MM.1S (cell line): ENCODE data around the gene CCSER1.

Experiments
- DNase-seq: peaks from one replicate; pipeline ENCODE4 v3.0.0-alpha.2; 2015
- H2AFZ ChIP-seq: fragments of 300-600 bp; sonication (generic); 2 replicates; pipeline ENCODE4 v1.6.0; 2016; ENCODE audit warnings: antibody characterized with exemption, low read length
- H3F3A ChIP-seq: fragments of 300-600 bp; sonication (generic); 2 replicates; pipeline ENCODE4 v1.6.1; 2016; ENCODE audit warnings: mild to moderate bottlenecking, antibody characterized with exemption, low read length, moderate library complexity, mixed read lengths; ENCODE audit not compliant: insufficient read depth
- H3K27ac ChIP-seq: fragments of 300-600 bp; sonication (generic); 2 replicates; pipeline ENCODE4 v1.5.1; 2016; ENCODE audit warnings: mild to moderate bottlenecking, low read length
- H3K27me3 ChIP-seq: fragments of 300-600 bp; sonication (generic); replicated peaks from 2 replicates; pipeline ENCODE4 v1.6.0; 2016; ENCODE audit warnings: low read length; ENCODE audit not compliant: insufficient read depth
- H3K36me3 ChIP-seq: fragments of 300-600 bp; sonication (generic); replicated peaks from 2 replicates; pipeline ENCODE4 v1.6.1; 2016; ENCODE audit warnings: mild to moderate bottlenecking, low read length, mixed read lengths; ENCODE audit not compliant: insufficient read depth
- H3K4me1 ChIP-seq: fragments of 300-600 bp; sonication (generic); 2 replicates; pipeline ENCODE4 v1.6.1; 2016; ENCODE audit warnings: low read length, mixed read lengths
- H3K4me2 ChIP-seq: fragments of 300-600 bp; sonication (generic); 2 replicates; pipeline ENCODE4 v1.6.0; 2016; ENCODE audit warnings: low read depth, low read length
- H3K4me3 ChIP-seq: fragments of 300-600 bp; sonication (generic); 2 replicates; pipeline ENCODE4 v1.5.1; 2016; ENCODE audit warnings: low read length, mixed read lengths
- H3K79me2 ChIP-seq: fragments of 300-600 bp; sonication (generic); 2 replicates; pipeline ENCODE4 v1.6.1; 2016; ENCODE audit warnings: mixed run types, low read length, mixed read lengths
- H3K9ac ChIP-seq: fragments of 300-600 bp; sonication (generic); 2 replicates; pipeline ENCODE4 v1.6.1; 2016; ENCODE audit warnings: low read length, mixed read lengths
- H3K9me2 ChIP-seq: fragments of 300-600 bp; sonication (generic); replicated peaks from 2 replicates; pipeline ENCODE4 v1.6.1; 2016; ENCODE audit warnings: mild to moderate bottlenecking, low read length, mixed read lengths; ENCODE audit not compliant: insufficient read depth
- H3K9me3 ChIP-seq: fragments of 300-600 bp; sonication (generic); replicated peaks from 2 replicates; pipeline ENCODE4 v1.6.1; 2016; ENCODE audit warnings: mild to moderate bottlenecking, low read length, mixed read lengths; ENCODE audit not compliant: insufficient read depth
- H4K20me1 ChIP-seq: fragments of 300-600 bp; sonication (generic); 2 replicates; pipeline ENCODE4 v1.6.1; 2016; ENCODE audit warnings: mild to moderate bottlenecking, low read length, moderate library complexity, mixed read lengths; ENCODE audit not compliant: insufficient read depth
- CTCF ChIP-seq: fragments of 300-600 bp; sonication (generic); IDR thresholded peaks from 2 replicates; pipeline ENCODE4 v1.5.1; 2016; ENCODE audit warnings: antibody characterized with exemption, low read length, mixed read lengths
- EZH2 ChIP-seq: fragments of 300-600 bp; sonication (generic); optimal IDR thresholded peaks from 2 replicates; pipeline ENCODE3; 2017; ENCODE audit warnings: low read depth, mild to moderate bottlenecking, antibody characterized with exemption, low read length, mixed read lengths
- EZH2phosphoT487 ChIP-seq: fragments of 300-600 bp; sonication (generic); IDR thresholded peaks from 2 replicates; pipeline ENCODE4 v1.6.1; 2018; ENCODE audit warnings: antibody characterized with exemption, low read length

CCSER1 gene

GRCh38 chr4:90951037-90951436 lies 823.8 kb downstream of the CCSER1 start:
- Histone ChIP-seq H3K9me2 (no peaks in the 10 kb centered on the region), H3K4me3 (no peak overlapping the region), H4K20me1 (no peaks in the 10 kb centered on the region), H2AFZ (no peak overlapping the region), H3K79me2 (no peaks in the 10 kb centered on the region), H3K9ac (no peak overlapping the region), H3K36me3 (no peaks in the 10 kb centered on the region), H3K9me3 (no peaks in the 10 kb centered on the region), H3K4me2 (no peak overlapping the region), H3F3A (no peaks in the 10 kb centered on the region), H3K27me3 (no peaks in the 10 kb centered on the region), H3K27ac (no peak overlapping the region), H3K4me1 (no peaks in the 10 kb centered on the region)
- TF ChIP-seq EZH2phosphoT487 (no peak), CTCF (no peak), EZH2 (no peak)
- DNase-seq = no peak

- Histone ChIP-seq H4K20me1 (no peaks in the 10 kb centered on the region), H3K79me2 (no peaks in the 10 kb centered on the region), H3K4me2 (no peak overlapping the region), H2AFZ (no peak overlapping the region), H3K9me2 (no peaks in the 10 kb centered on the region), H3K4me3 (no peak overlapping the region), H3K27ac (no peak overlapping the region), H3K36me3 (no peaks in the 10 kb centered on the region), H3K9ac (no peak overlapping the region), H3K4me1 (no peaks in the 10 kb centered on the region), H3K9me3 (no peaks in the 10 kb centered on the region), H3K27me3 (no peaks in the 10 kb centered on the region), H3F3A (no peaks in the 10 kb centered on the region)
- TF ChIP-seq EZH2 (no peak), CTCF (no peak), EZH2phosphoT487 (no peak)
- no peak for DNase-seq
Measured at GRCh38 chr4:90958256-90958895, 831.2 kb downstream of the CCSER1 start.

GRCh38 chr4:90960433-90960832 lies 833.2 kb downstream of the CCSER1 start:
- H4K20me1 ChIP-seq = no peaks in the 10 kb centered on the region
- no peaks in the 10 kb centered on the region for H3K36me3 ChIP-seq
- peak; percentile 8 for DNase-seq
- H3K9ac ChIP-seq = no peak overlapping the region
- no peaks in the 10 kb centered on the region for H3K9me3 ChIP-seq
- H2AFZ ChIP-seq = no peak overlapping the region
- no peaks in the 10 kb centered on the region for H3F3A ChIP-seq
- TF ChIP-seq CTCF = no peak
- TF ChIP-seq EZH2 = no peak
- TF ChIP-seq EZH2phosphoT487 = no peak
- no peak overlapping the region for H3K27ac ChIP-seq
- H3K4me2 ChIP-seq = no peak overlapping the region
- H3K79me2 ChIP-seq = no peaks in the 10 kb centered on the region
- no peaks in the 10 kb centered on the region for H3K9me2 ChIP-seq
- no peaks in the 10 kb centered on the region for H3K27me3 ChIP-seq
- no peak overlapping the region for H3K4me3 ChIP-seq
- H3K4me1 ChIP-seq = no peaks in the 10 kb centered on the region
